ENCODE results near the gene NPSR1. TPM values are rescaled to one million over a fixed set of nuclear protein-coding genes. Genes with fewer than 3 reads are reported as not detected.

NPSR1 gene
- total and polyA plus RNA-seq, 9 of the 15 experiments (the other 6 are each of a cell fraction or from before 2014, with no cell fraction given) = not detected

DNA sequence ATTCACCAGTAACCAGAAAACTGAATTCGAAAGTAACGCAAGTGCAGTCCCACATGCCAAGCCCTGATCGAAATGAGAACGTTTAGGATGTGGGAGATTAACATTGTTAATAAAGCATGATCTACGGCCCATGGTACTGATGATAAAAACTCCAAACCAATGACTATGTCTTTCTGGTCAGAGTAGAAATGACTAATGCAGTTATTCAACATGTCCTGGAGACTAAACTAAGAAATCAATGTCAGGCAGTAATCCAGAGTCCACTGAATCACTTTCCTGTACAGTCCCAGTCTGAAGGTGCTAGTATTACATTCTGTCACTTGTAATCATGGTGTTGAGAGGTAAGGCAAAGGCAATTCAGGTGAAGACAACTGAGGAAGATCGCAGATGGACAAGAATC lies 14.4 kb downstream of the NPSR1 start:
- Histone ChIP-seq H3K4me2 (ENCODE audit: insufficient read depth, low read length) (no peak overlapping the region), H3K79me2 (ENCODE audit: control insufficient read depth, insufficient read depth, low read length) (no peaks in the 10 kb centered on the region), H3K27ac (ENCODE audit: extremely low read depth, low read depth, low read length) (no peak overlapping the region), H4K20me1 (replicated peaks; ENCODE audit: control insufficient read depth, insufficient read depth, low read length) (no peaks in the 10 kb centered on the region), H3K36me3 (ENCODE audit: control insufficient read depth, insufficient read depth, low read length) (no peaks in the 10 kb centered on the region), H3K9ac (ENCODE audit: insufficient read depth in 1 of 2, low read depth in 2 of 2, low read length in 2 of 2) (no peak overlapping the region), H3K9me3 (replicated peaks; ENCODE audit: control insufficient read depth, insufficient read depth, low read depth, low read length) (no peaks in the 10 kb centered on the region), H3K9me1 (ENCODE audit: control insufficient read depth, insufficient read depth, low read length) (no peaks in the 10 kb centered on the region), H3K4me3 (no peak overlapping the region), H3K27me3 (ENCODE audit: control insufficient read depth in 2 of 2, insufficient read depth in 2 of 2, low read length in 2 of 2) (no peaks in the 10 kb centered on the region), H3K4me1 (replicated peaks in 1 of 2; ENCODE audit: control insufficient read depth in 2 of 2, insufficient read depth in 2 of 2, low read length in 2 of 2) (no peaks in the 10 kb centered on the region), H2AFZ (ENCODE audit: low read depth, low read length) (no peak overlapping the region)
- DNase-seq (ENCODE audit: extremely low read depth in 1 of 4, low spot score in 3 of 4) (no peak), ATAC-seq (no peak), FAIRE-seq (no peak)
- POLR2A ChIA-PET = no interaction called here
- no TSS peak for BruUV-seq (replicated peaks)
- no peak for TF ChIP-seq ZNF408 (CRISPR knock-in tag; IDR thresholded peaks at IDR 0.05; ENCODE audit: low read depth)
- CTCF ChIA-PET (ENCODE audit: low intra/inter-chr PET ratio) = no interaction called here
- intact Hi-C loops (cut with micrococcal nuclease) = loop anchor here (10.0 kb wide), 1 partner anchor 362 kb away; the partner anchor contains the start of gene DPY19L1
- in situ Hi-C loops (cut with MboI) = no loop called here
- 0% methylated on average over 6 of the region's 6 CpGs for WGBS (ENCODE audit: insufficient coverage, low coverage, missing lambda C conversion rate)

DNA sequence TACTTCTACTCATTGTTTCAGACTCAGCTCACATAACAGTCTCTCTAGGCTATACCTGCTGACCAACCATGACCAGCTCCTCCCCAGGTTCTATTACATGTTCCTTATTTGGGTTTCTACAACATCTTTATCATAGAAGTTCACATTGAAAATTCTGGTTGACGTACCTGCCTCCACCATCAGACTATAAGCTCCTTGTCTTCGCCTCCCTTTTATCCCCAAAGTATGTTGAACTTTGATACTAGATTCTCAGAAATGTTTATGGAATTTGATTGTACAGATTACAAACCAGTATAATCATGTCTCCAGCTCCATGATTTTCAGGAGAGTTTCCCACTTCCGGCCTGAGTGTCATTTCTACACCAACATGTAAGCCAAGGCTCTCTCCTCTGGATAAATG lies 15.0 kb downstream of the NPSR1 start:
- DNase-seq (ENCODE audit: extremely low read depth in 1 of 4, low spot score in 3 of 4) (no peak), ATAC-seq (no peak), FAIRE-seq (no peak)
- BruUV-seq (replicated peaks) = no TSS peak
- Histone ChIP-seq H3K4me2 (ENCODE audit: insufficient read depth, low read length) (no peak overlapping the region), H3K9me3 (replicated peaks; ENCODE audit: control insufficient read depth, insufficient read depth, low read depth, low read length) (no peaks in the 10 kb centered on the region), H3K4me3 (no peak overlapping the region), H3K79me2 (ENCODE audit: control insufficient read depth, insufficient read depth, low read length) (no peaks in the 10 kb centered on the region), H3K9me1 (ENCODE audit: control insufficient read depth, insufficient read depth, low read length) (no peaks in the 10 kb centered on the region), H4K20me1 (replicated peaks; ENCODE audit: control insufficient read depth, insufficient read depth, low read length) (no peaks in the 10 kb centered on the region), H2AFZ (ENCODE audit: low read depth, low read length) (no peak overlapping the region), H3K27ac (ENCODE audit: extremely low read depth, low read depth, low read length) (no peak overlapping the region), H3K36me3 (ENCODE audit: control insufficient read depth, insufficient read depth, low read length) (no peaks in the 10 kb centered on the region), H3K9ac (ENCODE audit: insufficient read depth in 1 of 2, low read depth in 2 of 2, low read length in 2 of 2) (no peak overlapping the region), H3K27me3 (ENCODE audit: control insufficient read depth in 2 of 2, insufficient read depth in 2 of 2, low read length in 2 of 2) (no peaks in the 10 kb centered on the region), H3K4me1 (replicated peaks in 1 of 2; ENCODE audit: control insufficient read depth in 2 of 2, insufficient read depth in 2 of 2, low read length in 2 of 2) (no peaks in the 10 kb centered on the region)
- in situ Hi-C loops (cut with MboI) (no loop called here), intact Hi-C loops (cut with micrococcal nuclease) (loop anchor here (10.0 kb wide), 1 partner anchor 362 kb away; the partner anchor contains the start of gene DPY19L1)
- CTCF ChIA-PET (ENCODE audit: low intra/inter-chr PET ratio) = no interaction called here
- POLR2A ChIA-PET = no interaction called here
- 3% methylated on average over 3 of the region's 3 CpGs for WGBS (ENCODE audit: insufficient coverage, low coverage, missing lambda C conversion rate)
- TF ChIP-seq ZNF12 (CRISPR knock-in tag; IDR thresholded peaks at IDR 0.05) (no peak), MCM2 (IDR thresholded peaks at IDR 0.05; ENCODE audit: low read depth) (no peak), ZKSCAN1 (IDR thresholded peaks at IDR 0.05; ENCODE audit: low read depth, low read length) (no peak), ZNF707 (CRISPR knock-in tag; conservative IDR thresholded peaks at IDR 0.05) (no peak), NONO (IDR thresholded peaks at IDR 0.05; ENCODE audit: low read depth in 2 of 2, low read length in 1 of 2) (no peak), HMGN3 (IDR thresholded peaks at IDR 0.05; ENCODE audit: borderline replicate concordance, extremely low read depth, insufficient read length, low read depth, low read length) (no peak), MAZ (CRISPR knock-in tag; conservative IDR thresholded peaks at IDR 0.05 in 1 of 2, IDR thresholded peaks at IDR 0.05 in 1 of 2) (no peak), ZNF444 (CRISPR knock-in tag; IDR thresholded peaks at IDR 0.05) (no peak), BCLAF1 (IDR thresholded peaks at IDR 0.05; ENCODE audit: borderline replicate concordance in 1 of 2, control insufficient read depth in 1 of 2, low read depth in 2 of 2, low read length in 1 of 2) (no peak), GTF2B (IDR thresholded peaks at IDR 0.05; ENCODE audit: extremely low read depth, insufficient read length) (no peak), ETS2 (tag; IDR thresholded peaks at IDR 0.05; ENCODE audit: borderline replicate concordance, poor library complexity, severe bottlenecking) (no peak)

All from K562 (cell line).